Esophagus muscularis mucosa (tissue), 4 donors: ENCODE data around the gene BORCS8. TPM values are rescaled to one million over a fixed set of nuclear protein-coding genes. Genes with fewer than 3 reads are reported as not detected.

Experiments used
- DNase-seq: peaks from one replicate; pipeline ENCODE4 v3.0.0-alpha.2; 2017; ENCODE audit errors: extremely low spot score
- H3K27ac ChIP-seq, 4 donors: fragments of 200-600 bp; sonication (generic); replicated peaks in 1 of 4; 1 replicate in 3 of 4; 2 replicates in 1 of 4; pipeline ENCODE4 v1.5.1; 2016 to 2019; ENCODE audit warnings: mild to moderate bottlenecking in 1 of 4
- H3K27me3 ChIP-seq, 4 donors: fragments of 200-600 bp; sonication (generic); one replicate each; pipeline versions ENCODE4 v1.5.1 to v1.6.0; 2016 to 2019
- H3K36me3 ChIP-seq, 4 donors: fragments of 200-600 bp; sonication (generic); one replicate each; pipeline ENCODE4 v1.5.1; 2016 to 2019
- H3K4me1 ChIP-seq, 4 donors: fragments of 200-600 bp; sonication (generic); one replicate each; pipeline ENCODE4 v1.5.1; 2016 to 2019
- H3K4me3 ChIP-seq, 4 donors: fragments of 200-600 bp; sonication (generic); 1 replicate in 2 of 4; 2 replicates in 2 of 4; pipeline ENCODE4 v1.5.1; 2016 to 2019; ENCODE audit warnings: mild to moderate bottlenecking in 4 of 4, moderate library complexity in 1 of 4
- H3K9me3 ChIP-seq, 4 donors: fragments of 200-600 bp; sonication (generic); 1 replicate in 3 of 4; 2 replicates in 1 of 4; pipeline ENCODE4 v1.5.1; 2016 to 2019
- EP300 ChIP-seq: sonication (generic); formaldehyde crosslinking; IDR thresholded peaks from one replicate; pipeline ENCODE4 v1.6.1; 2017; ENCODE audit warnings: antibody characterized with exemption
- POLR2A ChIP-seq: fragments of 450-650 bp; IDR thresholded peaks from one replicate; pipeline ENCODE4 v1.6.1; 2017; ENCODE audit warnings: antibody characterized with exemption, moderate library complexity, mild to moderate bottlenecking, low read depth
- POLR2AphosphoS5 ChIP-seq, 2 donors: sonication (generic); formaldehyde crosslinking; IDR thresholded peaks; one replicate each; pipeline ENCODE4 v1.6.1; 2017; ENCODE audit warnings: antibody characterized with exemption in 2 of 2
- whole genome bisulfite sequencing: methylation state at CpG from one replicate; pipeline ENCODE4 v1.1.5; 2018; 5-methylcytosine and 5-hydroxymethylcytosine counted together
- intact Hi-C: fragments of 100-400 bp; cut with DNase I; formaldehyde crosslinking; loops from one replicate; pipeline ENCODE4 v1.15.1; 2023
- total RNA-seq, 4 donors: library from RNA; depleted of rRNA; stranded (reverse); fragments of >200 nt; gene quantifications; one replicate each; pipeline versions ENCODE4 v1.1.0 to v1.2.1, GENCODE V29; 2016
- TF ChIP-seq, protein P1 (sequence below), 3 experiments: fragments of 200-600 bp in 2 of 3; fragments of 450-650 bp in 1 of 3; sonication (generic) in 2 of 3; IDR thresholded peaks; one replicate each; pipeline ENCODE4 v1.5.1; 2017 to 2019; ENCODE audit warnings: antibody characterized with exemption in 3 of 3, mild to moderate bottlenecking in 2 of 3, moderate library complexity in 1 of 3

BORCS8 gene
- total RNA-seq, result 10 to 100 TPM; 10.8 to 16.1 (median 12.5) TPM

DNA sequence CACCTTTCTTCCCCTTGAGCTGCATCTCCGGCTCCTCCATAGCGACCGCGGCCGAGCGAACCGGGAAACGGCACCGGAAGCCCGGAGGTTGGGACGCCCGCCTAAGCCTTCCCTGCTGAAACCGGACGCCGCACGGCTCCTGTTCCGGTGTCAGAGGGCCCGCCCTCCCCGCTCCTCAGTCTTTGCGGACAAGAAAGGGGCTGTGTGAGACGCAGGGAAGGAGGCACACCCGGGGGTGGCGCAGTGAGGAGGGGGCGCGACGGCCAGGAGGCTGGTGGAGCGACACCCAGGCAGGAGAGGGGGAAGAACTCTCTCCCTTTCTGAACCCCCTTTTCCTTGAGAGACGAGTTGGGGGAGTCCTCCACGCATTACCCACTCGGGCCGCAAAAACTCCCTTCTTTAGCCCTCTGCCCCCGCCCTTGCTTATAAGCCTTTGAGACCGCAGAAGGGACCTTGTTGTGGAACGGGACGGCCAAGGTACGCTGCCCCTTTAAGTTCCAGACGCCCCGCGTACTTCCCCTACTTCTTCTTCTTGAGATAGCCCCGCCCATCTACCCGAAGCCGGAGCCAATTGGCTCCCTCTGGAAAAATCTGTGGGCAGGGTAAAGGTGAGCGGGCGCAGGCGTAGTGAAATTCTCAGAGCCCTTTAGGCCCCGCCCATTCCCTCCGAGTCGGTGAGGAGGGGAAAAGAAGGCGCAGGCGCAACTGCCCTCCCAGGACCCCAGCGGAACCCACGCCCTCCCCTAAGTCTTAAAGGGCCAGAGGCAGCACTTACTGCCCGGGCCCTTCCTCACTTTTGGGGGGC lies at the start of gene BORCS8, which contains the start of gene RFXANK:
Gene BORCS8, minus strand, starts transcription at position 75 of the 805 bp plus-strand sequence. Its CDS starts 35 bp downstream, at position 40.
Gene RFXANK, plus strand, starts transcription at position 181 of the 805 bp plus-strand sequence. CDS start 1,689 bp downstream, outside the sequence.
- peak within 1 kb of the TSS; percentile 75 to 95 (median 82) for H3K4me3 ChIP-seq
- H3K27me3 ChIP-seq, result no peaks in the 10 kb centered on the region
- DNase-seq, result peak; percentile 99
- TF ChIP-seq POLR2AphosphoS5 (IDR thresholded peaks at IDR 0.05) (peak; percentile 81 to 86), POLR2A (no peak)
- TF ChIP-seq, protein P1, sequence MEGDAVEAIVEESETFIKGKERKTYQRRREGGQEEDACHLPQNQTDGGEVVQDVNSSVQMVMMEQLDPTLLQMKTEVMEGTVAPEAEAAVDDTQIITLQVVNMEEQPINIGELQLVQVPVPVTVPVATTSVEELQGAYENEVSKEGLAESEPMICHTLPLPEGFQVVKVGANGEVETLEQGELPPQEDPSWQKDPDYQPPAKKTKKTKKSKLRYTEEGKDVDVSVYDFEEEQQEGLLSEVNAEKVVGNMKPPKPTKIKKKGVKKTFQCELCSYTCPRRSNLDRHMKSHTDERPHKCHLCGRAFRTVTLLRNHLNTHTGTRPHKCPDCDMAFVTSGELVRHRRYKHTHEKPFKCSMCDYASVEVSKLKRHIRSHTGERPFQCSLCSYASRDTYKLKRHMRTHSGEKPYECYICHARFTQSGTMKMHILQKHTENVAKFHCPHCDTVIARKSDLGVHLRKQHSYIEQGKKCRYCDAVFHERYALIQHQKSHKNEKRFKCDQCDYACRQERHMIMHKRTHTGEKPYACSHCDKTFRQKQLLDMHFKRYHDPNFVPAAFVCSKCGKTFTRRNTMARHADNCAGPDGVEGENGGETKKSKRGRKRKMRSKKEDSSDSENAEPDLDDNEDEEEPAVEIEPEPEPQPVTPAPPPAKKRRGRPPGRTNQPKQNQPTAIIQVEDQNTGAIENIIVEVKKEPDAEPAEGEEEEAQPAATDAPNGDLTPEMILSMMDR (IDR thresholded peaks at IDR 0.05), result peak in 1 of 3 experiments; percentile 22
- intact Hi-C loops, result loop anchor here (10.0 kb wide), 1 partner anchor 123 kb away; no protein-coding TSS in a partner anchor
- 0% methylated on average over 26 of the region's 53 CpGs for WGBS
- peaks cover 45 to 62% (median 53%) of the 10 kb centered on the region in 4 donors for H3K4me1 ChIP-seq
- no peaks in the 10 kb centered on the region for H3K9me3 ChIP-seq
- peaks cover 8 to 24% (median 20%) of the 10 kb centered on the region in 4 donors for H3K36me3 ChIP-seq
- H3K27ac ChIP-seq, result peak within 1 kb of the TSS; percentile 98 to 100 (median 98)

DNA sequence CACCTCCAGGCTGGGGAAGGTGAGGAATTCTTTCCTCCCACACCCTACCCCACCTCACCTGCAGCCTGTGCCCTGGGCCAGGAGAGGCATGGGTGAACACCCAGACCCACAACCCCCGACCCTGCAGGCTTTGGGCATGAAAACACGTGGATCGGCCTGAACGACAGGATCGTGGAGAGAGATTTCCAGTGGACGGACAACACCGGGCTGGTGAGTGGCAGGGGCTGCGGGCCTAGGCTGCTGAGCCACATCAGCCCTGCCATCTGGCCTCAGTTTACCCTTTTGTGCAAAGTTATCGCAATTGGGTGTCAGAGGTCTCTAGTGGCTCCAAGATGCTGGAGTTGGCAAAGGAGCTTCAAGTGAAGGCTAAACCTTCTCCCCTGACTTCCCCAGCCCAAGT lies 48.5 kb upstream of the BORCS8 start:
- H3K9me3 ChIP-seq, result peaks cover 0 to 10% (median 7%) of the 10 kb centered on the region in 4 donors
- no peak for TF ChIP-seq POLR2A
- no peak for TF ChIP-seq EP300
- TF ChIP-seq, protein P1 (IDR thresholded peaks at IDR 0.05), result no peak
- no peak for TF ChIP-seq POLR2AphosphoS5 (IDR thresholded peaks at IDR 0.05)
- no peaks in the 10 kb centered on the region for H3K4me1 ChIP-seq
- no peak overlapping the region for H3K27ac ChIP-seq
- no peaks in the 10 kb centered on the region for H3K36me3 ChIP-seq
- H3K27me3 ChIP-seq, result peaks cover 0 to 53% (median 5%) of the 10 kb centered on the region in 4 donors
- H3K4me3 ChIP-seq, result no peak overlapping the region
- 88% methylated on average over 8 of the region's 9 CpGs for WGBS
- no peak for DNase-seq
- intact Hi-C loops, result no loop called here

DNA sequence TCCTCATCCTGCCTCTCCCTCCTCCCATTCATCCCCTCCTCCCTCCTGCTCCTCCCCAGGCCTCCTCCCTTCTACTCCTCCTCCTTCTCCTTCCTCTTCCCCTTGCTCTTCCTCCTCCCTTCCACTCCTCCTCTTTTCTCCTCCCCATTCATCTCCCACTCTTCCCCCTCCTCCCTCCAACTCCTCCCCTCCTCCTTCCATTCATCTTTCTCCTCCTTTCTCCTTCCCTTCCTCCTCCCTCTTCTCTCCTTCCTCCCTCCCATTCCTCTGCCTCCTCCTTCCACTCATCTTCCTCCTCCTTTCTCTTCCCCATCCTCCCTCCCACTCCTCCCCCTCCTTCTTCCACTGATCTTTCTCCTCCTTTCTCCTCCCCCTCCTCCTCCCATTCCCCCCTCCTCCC lies 47.7 kb upstream of the BORCS8 start:
- Histone ChIP-seq H3K27me3 (peaks cover 0 to 53% (median 5%) of the 10 kb centered on the region in 4 donors), H3K4me1 (no peaks in the 10 kb centered on the region), H3K4me3 (no peak overlapping the region), H3K9me3 (peaks cover 0 to 18% (median 15%) of the 10 kb centered on the region in 4 donors), H3K27ac (no peak overlapping the region), H3K36me3 (no peaks in the 10 kb centered on the region)
- intact Hi-C loops, result no loop called here
- no peak for DNase-seq
- no peak for TF ChIP-seq EP300
- TF ChIP-seq POLR2A, result no peak
- no peak for TF ChIP-seq POLR2AphosphoS5 (IDR thresholded peaks at IDR 0.05)
- TF ChIP-seq, protein P1 (IDR thresholded peaks at IDR 0.05), result no peak

DNA sequence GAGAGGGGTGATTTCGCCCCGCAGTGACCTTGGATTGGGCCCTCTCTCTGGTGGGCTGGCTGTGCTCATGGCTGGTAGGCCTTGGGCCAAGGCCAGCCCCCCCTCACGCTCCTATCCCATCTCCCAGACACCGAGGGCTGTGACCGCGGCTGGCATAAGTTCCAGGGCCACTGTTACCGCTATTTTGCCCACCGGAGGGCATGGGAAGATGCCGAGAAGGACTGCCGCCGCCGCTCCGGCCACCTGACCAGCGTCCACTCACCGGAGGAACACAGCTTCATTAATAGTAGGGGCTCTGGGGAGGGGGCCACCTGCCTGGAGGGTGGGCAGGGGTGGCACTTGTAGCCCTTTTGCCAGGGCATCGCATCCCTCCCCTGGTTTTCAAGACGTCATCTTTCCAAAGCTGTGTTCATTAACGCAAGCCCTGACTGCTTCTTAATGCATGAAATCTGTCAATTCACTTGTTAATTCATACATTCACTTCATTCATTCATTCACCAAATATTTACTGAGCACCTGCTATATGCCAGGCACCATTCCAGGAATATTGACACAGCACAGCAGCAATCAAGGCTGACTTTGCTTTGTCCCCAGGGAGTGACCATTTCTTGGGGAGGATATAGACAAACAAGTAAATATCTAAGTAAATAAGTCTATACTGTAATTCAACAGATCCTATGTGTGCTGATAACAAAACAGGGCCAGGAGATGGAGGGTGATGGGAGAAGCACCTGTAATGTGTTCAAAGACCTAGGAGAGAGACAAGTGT lies 46.4 kb upstream of the BORCS8 start:
- intact Hi-C loops, result no loop called here
- H3K4me1 ChIP-seq, result no peaks in the 10 kb centered on the region
- no peaks in the 10 kb centered on the region for H3K36me3 ChIP-seq
- no peak overlapping the region for H3K27ac ChIP-seq
- no peak for DNase-seq
- peaks cover 0 to 32% (median 28%) of the 10 kb centered on the region in 4 donors for H3K9me3 ChIP-seq
- peaks cover 0 to 49% (median 5%) of the 10 kb centered on the region in 4 donors for H3K27me3 ChIP-seq
- WGBS, result 80% methylated on average over 6 of the region's 18 CpGs
- TF ChIP-seq POLR2AphosphoS5 (IDR thresholded peaks at IDR 0.05) (no peak), EP300 (no peak), POLR2A (no peak)
- TF ChIP-seq, protein P1 (IDR thresholded peaks at IDR 0.05), result no peak
- H3K4me3 ChIP-seq, result no peak overlapping the region
